CD4-positive, alpha-beta T cell (primary cell): ENCODE results near the gene TEX14. TPM values are rescaled to one million over a fixed set of nuclear protein-coding genes. Genes with fewer than 3 reads are reported as not detected.

Experiments
- ATAC-seq: fragments of 200-7000 bp; cut with Tn5 transposase; one replicate; pipeline ENCODE4 v1.10.0; 2022; ENCODE audit warnings: mild to moderate bottlenecking; ENCODE audit not compliant: poor library complexity
- CTCF ChIA-PET: fragments of 350-600 bp; sonication (Branson Sonifier 250); formaldehyde crosslinking; loops from one replicate; lab custom pipeline; 2021; ENCODE audit warnings: antibody characterized with exemption, inconsistent platforms; lab: Charles Lee
- POLR2A ChIA-PET: fragments of 350-600 bp; sonication (Branson Sonifier 250); formaldehyde crosslinking; loops from one replicate; lab custom pipeline; 2021; ENCODE audit warnings: antibody characterized with exemption, inconsistent platforms; lab: Charles Lee
- DNase-seq, 14 experiments: peaks; one replicate each; pipeline ENCODE4 v3.0.0-alpha.2; 2013 to 2020; ENCODE audit warnings: mixed read lengths in 2 of 14
- H3K27ac ChIP-seq, 2 donors: one replicate each; pipeline versions ENCODE4 v1.5.1 to v1.7.0; 2013; ENCODE audit warnings: low read length in 2 of 2, low read depth in 1 of 2, mild to moderate bottlenecking in 1 of 2
- H3K27me3 ChIP-seq, 2 experiments: 1 replicate in 1 of 2; 2 replicates in 1 of 2; pipeline versions ENCODE4 v1.6.1 to v1.7.0; 2013; ENCODE audit warnings: low read length in 2 of 2, control low read depth in 1 of 2, mild to moderate bottlenecking in 1 of 2, moderate library complexity in 1 of 2; ENCODE audit not compliant: insufficient read depth in 2 of 2, control insufficient read depth in 1 of 2
- H3K36me3 ChIP-seq: one replicate; pipeline ENCODE4 v1.6.1; 2013; ENCODE audit warnings: low read length, control low read depth; ENCODE audit not compliant: insufficient read depth
- H3K4me1 ChIP-seq: one replicate; pipeline ENCODE4 v1.6.1; 2013; ENCODE audit warnings: low read length, control low read depth; ENCODE audit not compliant: insufficient read depth
- H3K4me3 ChIP-seq: one replicate; pipeline ENCODE4 v1.5.1; 2013; ENCODE audit warnings: mild to moderate bottlenecking, low read length, moderate library complexity
- H3K9me3 ChIP-seq, 2 experiments: 1 replicate in 1 of 2; 2 replicates in 1 of 2; pipeline versions ENCODE4 v1.6.1 to v1.7.0; 2013; ENCODE audit warnings: low read length in 2 of 2, mild to moderate bottlenecking in 2 of 2, control low read depth in 1 of 2, moderate library complexity in 1 of 2; ENCODE audit not compliant: control insufficient read depth in 1 of 2, insufficient read depth in 1 of 2
- H3K27ac Mint-ChIP-seq: one replicate; pipeline ENCODE4 v1.8.0; 2020; ENCODE audit warnings: mixed read lengths
- H3K27me3 Mint-ChIP-seq: one replicate; pipeline ENCODE4 v1.8.0; 2021; ENCODE audit warnings: mixed read lengths
- H3K36me3 Mint-ChIP-seq: one replicate; pipeline ENCODE4 v1.8.0; 2021; ENCODE audit warnings: low read depth, mixed read lengths
- H3K4me1 Mint-ChIP-seq: one replicate; pipeline ENCODE4 v1.8.0; 2021; ENCODE audit warnings: low read depth, mixed read lengths
- H3K4me3 Mint-ChIP-seq: one replicate; pipeline ENCODE4 v1.8.0; 2020; ENCODE audit warnings: mild to moderate bottlenecking, mixed read lengths
- H3K9me3 Mint-ChIP-seq: one replicate; pipeline ENCODE4 v1.8.0; 2020; ENCODE audit warnings: mixed read lengths
- CTCF ChIP-seq: fragments of 200-600 bp; IDR thresholded peaks from one replicate; pipeline ENCODE4 v1.8.0; 2022; ENCODE audit warnings: antibody characterized with exemption, mild to moderate bottlenecking
- intact Hi-C, 2 experiments: fragments of 100-400 bp; cut with DNase I in 1 of 2; cut with micrococcal nuclease in 1 of 2; formaldehyde crosslinking; loops; one replicate each; pipeline versions ENCODE4 v1.15.1 to v1.9.0; 2023 to 2025; cut with DNase I, micrococcal nuclease
- total RNA-seq, 174 experiments: library from RNA in 2 of 174; stranded (reverse) in 2 of 174; gene quantifications; one replicate each; pipeline ENCODE4 v1.2.3 and lab custom pipeline; 2021 to 2026

The TEX14 gene
- total RNA-seq, 2 experiments from 2014 or later: 0.47 to 0.66 TPM

DNA sequence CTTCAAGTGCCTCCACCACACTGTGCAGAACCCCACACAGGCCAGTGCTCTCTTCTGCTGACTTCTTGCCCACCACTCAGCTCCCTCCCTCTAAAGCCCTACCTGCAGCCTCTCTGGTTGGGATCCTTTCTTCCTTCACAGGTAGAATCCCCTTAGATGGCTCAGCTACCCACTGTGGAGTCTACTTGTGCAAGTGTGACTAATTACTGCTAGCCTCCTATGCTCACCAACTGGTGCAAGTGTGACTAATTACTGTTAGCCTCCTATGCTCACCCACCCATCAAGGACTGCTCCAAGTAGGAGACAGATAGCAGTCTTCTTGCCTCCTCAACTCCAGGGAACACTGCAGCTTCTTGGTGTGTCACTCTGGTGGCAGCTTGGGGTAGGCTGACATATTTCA, 43.6 kb downstream of the TEX14 start:
- TF ChIP-seq CTCF: no peak
- ATAC-seq (no peak), DNase-seq (no peak)
- Mint-ChIP-seq H3K4me3 (no peak overlapping the region), H3K9me3 (no peaks in the 10 kb centered on the region), H3K36me3 (no peaks in the 10 kb centered on the region), H3K27me3 (no peaks in the 10 kb centered on the region), H3K27ac (no peak overlapping the region), H3K4me1 (no peaks in the 10 kb centered on the region)
- ChIA-PET CTCF (no interaction called here), POLR2A (interaction anchor here (1.8 kb wide), 1 partner anchor 16 kb away, joined by 4 read pairs; no protein-coding TSS in a partner anchor)
- no peaks in the 10 kb centered on the region for H3K9me3 ChIP-seq
- no peaks in the 10 kb centered on the region for H3K4me1 ChIP-seq
- H3K27me3 ChIP-seq: no peaks in the 10 kb centered on the region
- no peak overlapping the region for H3K27ac ChIP-seq
- intact Hi-C loops: no loop called here
- no peaks in the 10 kb centered on the region for H3K36me3 ChIP-seq
- no peak overlapping the region for H3K4me3 ChIP-seq

DNA sequence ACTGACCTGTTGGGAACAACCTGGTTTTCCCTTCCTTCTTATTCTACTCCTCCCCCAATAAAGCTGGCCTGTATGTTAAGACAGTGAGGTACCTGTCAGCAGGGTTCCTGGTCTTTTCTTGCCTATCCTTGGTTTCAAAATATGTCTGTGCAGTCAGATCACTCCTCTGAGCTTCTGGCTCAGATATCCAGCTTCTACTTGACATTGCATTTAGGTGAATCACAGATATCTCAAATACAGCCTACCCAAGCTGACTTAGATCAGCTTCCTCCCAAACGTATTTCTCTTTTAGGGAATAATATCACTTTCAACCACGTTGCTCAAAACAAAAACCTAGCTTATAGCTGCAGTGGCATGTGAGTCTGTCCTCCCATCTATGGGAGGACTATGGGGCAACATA, 48.7 kb downstream of the TEX14 start:
- CTCF ChIA-PET: no interaction called here
- intact Hi-C loops: no loop called here

GRCh38 chr17:58641887-58642311, 49.9 kb downstream of the TEX14 start:
- TF ChIP-seq CTCF: no peak
- Histone ChIP-seq H3K9me3 (no peaks in the 10 kb centered on the region), H3K4me3 (no peak overlapping the region), H3K4me1 (no peaks in the 10 kb centered on the region), H3K36me3 (no peaks in the 10 kb centered on the region), H3K27me3 (no peaks in the 10 kb centered on the region), H3K27ac (no peak overlapping the region)
- ChIA-PET CTCF (no interaction called here), POLR2A (interaction anchor here (2.3 kb wide), 1 partner anchor 10 kb away, joined by 16 read pairs; no protein-coding TSS in a partner anchor)
- Mint-ChIP-seq H3K9me3 (no peaks in the 10 kb centered on the region), H3K36me3 (no peaks in the 10 kb centered on the region), H3K27me3 (no peaks in the 10 kb centered on the region), H3K4me1 (no peaks in the 10 kb centered on the region), H3K4me3 (no peak overlapping the region), H3K27ac (no peak overlapping the region)
- DNase-seq: no peak
- intact Hi-C loops: no loop called here
- no peak for ATAC-seq

More for the DNA sequence above, 48.7 kb downstream of the TEX14 start:
- Histone ChIP-seq H3K36me3 (no peaks in the 10 kb centered on the region), H3K9me3 (no peaks in the 10 kb centered on the region), H3K27me3 (no peaks in the 10 kb centered on the region), H3K4me3 (no peak overlapping the region), H3K4me1 (no peaks in the 10 kb centered on the region), H3K27ac (no peak overlapping the region)
- POLR2A ChIA-PET: interaction anchor here (1.1 kb wide), 1 partner anchor 11 kb away, joined by 6 read pairs; no protein-coding TSS in a partner anchor
- Mint-ChIP-seq H3K9me3 (no peaks in the 10 kb centered on the region), H3K27ac (no peak overlapping the region), H3K4me1 (no peaks in the 10 kb centered on the region), H3K36me3 (no peaks in the 10 kb centered on the region), H3K4me3 (no peak overlapping the region), H3K27me3 (no peaks in the 10 kb centered on the region)
- TF ChIP-seq CTCF: no peak
- no peak for DNase-seq
- no peak for ATAC-seq
